Raji (cell line): ENCODE measurements around the gene PLLP.

ENCODE experiments used
- POLR2A ChIP-seq: IDR thresholded peaks from 2 replicates; pipeline ENCODE4 v1.6.1; 2011; ENCODE audit warnings: low read depth, low read length, control low read depth; ENCODE audit not compliant: insufficient read depth

Gene PLLP

DNA sequence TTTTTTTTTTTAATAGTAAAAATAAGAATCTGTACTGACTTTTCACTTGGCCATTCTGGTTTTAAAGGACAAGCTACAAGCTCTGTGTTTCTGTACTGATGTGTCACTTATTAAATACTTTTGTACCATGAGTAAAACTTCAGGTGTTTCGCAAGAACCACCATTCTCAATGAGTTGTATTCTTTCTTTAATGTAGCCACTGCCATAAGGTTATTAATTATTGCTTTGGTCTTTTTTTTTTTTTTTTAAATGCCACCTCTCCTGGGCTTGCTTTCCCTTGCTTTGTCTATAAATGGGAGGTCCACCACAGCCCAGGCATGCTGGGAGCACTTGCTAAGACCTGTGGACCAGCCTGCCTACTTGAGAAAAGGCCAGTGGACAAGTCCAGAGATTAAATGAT lies 31.0 kb downstream of the PLLP start:
- no peak for TF ChIP-seq POLR2A

DNA sequence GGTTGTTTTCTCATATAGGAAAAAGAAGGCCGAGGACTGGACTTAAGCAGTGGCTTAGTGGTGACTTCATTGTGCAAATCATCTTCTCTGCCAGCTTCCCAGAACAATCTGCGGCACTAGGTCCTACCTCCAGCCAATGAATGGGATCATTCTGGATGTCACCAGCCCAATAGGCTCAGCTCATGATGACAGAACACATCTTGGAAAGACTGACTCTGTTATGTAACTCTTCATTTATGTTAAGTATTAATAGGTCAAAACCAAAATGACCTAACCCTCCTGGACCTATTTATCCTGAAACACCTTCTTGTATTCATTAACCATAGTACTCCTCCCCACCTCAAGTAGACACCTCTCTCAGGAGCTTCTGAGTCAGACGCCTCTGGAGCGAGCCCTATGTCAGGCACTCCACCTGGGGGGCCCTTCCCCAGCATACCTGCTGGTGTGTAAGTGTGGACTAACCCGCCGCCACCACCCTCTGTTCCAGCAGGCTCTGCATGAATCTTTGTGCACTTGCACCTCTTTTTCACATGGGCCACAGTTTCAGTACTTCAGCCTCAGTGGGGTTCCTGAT lies 32.2 kb downstream of the PLLP start:
- TF ChIP-seq POLR2A = no peak

DNA sequence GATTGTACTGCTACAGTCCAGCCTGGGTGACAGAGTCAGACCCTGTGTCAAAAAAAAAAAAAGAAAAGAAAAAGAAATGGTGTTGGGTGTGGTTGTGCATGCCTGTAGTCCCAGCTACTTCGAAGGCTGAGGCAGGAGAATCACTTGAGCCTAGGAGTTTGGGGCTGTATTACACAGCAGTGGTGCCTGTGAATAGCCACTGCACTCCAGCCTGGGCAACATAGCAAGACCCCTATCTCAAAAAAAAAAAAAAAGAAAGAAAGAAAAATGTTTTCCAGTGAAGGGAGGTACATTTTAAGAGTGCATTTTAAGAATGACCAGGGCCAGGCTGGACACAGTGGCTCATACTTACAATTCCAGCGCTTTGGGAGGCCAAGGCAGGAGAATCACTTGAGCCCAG lies 33.1 kb downstream of the PLLP start:
- TF ChIP-seq POLR2A = no peak

DNA sequence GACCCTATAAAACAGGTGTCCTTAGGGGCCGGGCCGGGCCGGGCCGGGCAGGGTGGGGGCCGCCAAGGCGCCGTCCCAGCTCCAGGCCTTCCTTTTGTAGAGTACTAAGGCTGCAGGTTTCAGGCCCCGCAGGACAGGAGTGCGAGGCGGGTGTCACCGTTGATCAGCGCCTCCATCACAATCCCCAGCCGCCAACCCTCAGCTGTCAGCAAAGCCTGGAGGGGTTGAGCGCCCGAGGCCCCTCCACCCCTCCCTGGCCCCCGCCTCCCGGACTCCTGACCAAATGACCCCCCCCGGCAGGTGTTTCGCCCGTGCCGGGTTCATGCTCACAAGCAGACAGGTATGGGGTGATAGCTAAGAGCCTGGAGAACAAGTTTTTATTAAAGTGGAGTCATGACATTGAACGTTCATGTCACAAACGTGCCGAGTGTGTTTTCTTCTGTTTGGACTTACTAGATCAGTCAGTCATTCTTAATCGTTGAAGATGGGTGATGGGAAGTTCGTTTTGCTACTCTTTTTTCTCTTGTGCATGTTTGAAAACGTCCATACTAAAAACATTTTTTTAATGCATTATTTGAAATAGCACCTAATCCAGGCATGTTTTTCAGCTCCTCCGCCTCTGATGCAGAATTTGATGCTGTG lies 38.9 kb downstream of the PLLP start:
- TF ChIP-seq POLR2A = no peak

DNA sequence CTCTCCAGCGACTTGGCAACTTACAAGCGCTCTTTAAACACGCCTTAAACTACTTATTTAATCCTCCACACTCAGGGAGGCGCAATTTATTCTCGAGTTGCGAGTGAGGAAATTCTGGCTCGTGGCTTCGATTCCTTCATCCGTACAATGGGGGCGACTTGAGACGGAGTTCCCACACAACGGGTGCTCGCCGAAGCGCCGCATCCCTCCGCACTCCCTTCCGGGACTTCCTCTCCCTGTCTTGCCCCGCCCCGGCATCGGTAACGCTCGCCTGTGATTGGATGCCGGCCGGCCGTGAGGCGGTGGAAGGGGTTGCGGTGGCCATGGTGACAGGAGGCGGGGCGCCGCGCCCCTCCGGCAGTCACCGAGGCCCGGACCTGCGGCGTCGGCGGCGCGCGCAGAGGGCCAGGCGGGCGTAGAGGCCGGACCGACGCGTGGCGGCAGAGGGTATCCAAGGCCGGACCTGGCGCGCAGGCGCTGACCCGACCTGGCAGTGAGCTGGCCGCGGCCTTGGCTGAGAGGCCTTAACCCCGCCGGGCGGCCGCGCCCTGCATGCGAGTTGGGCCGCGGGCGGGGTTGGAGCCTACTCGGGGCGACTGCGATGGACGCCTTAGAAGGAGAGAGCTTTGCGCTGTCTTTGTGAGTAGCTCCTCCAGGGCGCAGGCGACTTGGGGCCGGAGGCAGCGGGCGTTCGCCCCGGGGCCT lies 39.6 kb downstream of the PLLP start, which contains the start of gene ARL2BP:
Gene ARL2BP (plus strand): TSS at position 493 of the 705 bp plus-strand sequence. CDS start 109 bp downstream, at position 602.
- peak; percentile 93 for TF ChIP-seq POLR2A

DNA sequence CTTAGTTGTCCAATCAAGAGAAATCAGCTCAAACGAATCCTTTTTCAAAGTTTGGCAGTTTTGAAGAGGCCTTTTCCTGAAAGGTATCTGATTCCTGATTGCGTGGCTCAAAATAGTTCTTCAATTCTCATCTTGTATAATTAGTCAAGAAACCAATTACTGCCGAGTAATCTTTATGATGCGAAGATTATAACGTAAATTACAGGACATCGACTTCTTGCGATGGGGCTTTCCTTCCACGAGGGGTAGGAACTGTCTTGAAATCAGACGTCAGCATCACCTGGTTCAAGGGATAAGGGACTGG lies 40.1 kb downstream of the PLLP start:
- no peak for TF ChIP-seq POLR2A

DNA sequence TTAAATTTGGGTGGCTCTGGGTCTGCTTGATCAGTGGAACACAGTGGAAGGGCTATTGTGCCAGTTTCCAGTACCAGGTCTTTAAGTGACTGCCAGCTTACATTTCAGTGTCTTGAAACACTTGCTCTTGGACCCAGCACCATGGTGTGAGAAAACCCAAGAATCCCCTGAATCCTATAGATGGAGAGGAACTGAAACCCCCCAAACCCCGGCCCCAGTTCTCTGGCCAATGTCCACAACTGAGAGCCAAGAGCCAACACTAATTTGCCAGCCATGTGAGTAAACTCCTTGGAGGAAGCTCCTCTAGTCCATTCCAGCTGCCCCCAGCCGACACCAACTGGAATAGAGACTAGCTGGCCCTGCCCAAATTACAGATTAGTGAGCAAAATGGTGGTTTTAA lies 41.8 kb downstream of the PLLP start:
- TF ChIP-seq POLR2A = no peak

DNA sequence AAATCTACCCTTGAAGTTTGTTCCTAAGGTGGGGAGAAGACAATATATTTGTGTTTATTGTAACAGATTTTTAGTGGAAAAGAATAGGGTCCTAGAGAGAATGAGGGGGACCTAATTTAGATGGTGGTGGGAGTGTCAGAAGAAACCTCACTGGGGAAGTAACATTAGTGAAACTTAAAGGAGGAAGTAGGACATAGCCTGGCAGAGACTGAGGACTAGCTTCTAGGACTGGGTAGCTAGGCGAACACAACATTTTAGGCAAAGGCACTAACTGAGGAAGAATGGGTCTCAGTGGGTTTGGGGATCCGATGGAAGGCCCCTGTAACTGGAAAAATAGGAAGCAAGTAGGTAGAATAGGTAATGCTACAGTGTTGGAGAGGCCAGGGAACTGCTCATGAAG lies 43.6 kb downstream of the PLLP start:
- TF ChIP-seq POLR2A = no peak

DNA sequence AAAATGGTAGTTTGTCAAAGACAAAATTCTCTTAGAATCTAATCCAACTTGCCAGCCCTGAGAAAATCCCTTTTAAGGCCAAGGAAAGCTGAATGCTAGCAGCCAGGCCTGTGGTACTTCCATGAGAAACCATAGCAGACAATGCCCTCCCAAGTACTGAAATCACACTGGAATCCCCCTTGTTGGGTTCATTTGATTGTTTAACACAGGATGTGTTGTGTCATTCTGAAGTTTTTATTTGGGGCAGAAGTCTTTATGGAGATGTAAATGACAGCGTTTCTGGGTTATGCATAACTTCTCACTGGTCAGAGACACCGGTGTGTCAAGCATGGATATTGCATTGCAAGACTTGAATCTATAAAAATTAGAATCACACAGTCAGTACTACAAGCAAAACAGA lies 45.4 kb downstream of the PLLP start:
- TF ChIP-seq POLR2A = no peak

DNA sequence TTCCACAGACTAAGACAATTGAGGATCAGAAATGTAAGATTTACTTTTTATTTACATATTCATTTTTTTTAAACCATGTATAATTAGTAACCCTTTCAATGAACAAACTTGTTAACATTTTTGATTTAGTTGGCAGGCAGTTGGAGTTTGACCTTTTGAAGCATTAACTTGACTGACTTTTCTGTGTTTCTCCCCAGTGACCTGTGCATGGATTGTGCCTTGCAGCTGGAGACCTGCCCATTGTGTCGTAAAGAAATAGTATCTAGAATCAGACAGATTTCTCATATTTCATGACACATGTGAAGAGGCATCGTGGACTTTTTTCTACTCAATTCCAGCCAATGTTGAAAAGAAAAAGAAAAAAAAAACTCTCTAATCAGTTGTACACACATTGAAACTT lies 45.8 kb downstream of the PLLP start:
- no peak for TF ChIP-seq POLR2A

DNA sequence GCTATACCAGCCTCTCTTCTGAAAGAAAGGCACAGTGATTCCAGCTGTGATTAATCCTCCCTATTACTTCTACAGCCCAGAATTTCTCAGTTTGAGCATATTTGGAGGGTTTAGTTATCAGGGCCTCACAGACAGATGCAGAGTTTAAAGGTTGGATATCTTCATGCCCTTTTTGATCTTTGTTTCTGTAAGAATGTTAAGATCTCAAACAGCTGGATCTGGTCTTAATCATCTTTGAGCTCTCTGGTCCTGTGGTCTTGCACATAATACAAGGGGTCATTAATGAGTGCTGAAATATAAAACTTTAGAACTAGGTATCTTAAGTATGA lies 48.5 kb downstream of the PLLP start:
- TF ChIP-seq POLR2A = no peak

DNA sequence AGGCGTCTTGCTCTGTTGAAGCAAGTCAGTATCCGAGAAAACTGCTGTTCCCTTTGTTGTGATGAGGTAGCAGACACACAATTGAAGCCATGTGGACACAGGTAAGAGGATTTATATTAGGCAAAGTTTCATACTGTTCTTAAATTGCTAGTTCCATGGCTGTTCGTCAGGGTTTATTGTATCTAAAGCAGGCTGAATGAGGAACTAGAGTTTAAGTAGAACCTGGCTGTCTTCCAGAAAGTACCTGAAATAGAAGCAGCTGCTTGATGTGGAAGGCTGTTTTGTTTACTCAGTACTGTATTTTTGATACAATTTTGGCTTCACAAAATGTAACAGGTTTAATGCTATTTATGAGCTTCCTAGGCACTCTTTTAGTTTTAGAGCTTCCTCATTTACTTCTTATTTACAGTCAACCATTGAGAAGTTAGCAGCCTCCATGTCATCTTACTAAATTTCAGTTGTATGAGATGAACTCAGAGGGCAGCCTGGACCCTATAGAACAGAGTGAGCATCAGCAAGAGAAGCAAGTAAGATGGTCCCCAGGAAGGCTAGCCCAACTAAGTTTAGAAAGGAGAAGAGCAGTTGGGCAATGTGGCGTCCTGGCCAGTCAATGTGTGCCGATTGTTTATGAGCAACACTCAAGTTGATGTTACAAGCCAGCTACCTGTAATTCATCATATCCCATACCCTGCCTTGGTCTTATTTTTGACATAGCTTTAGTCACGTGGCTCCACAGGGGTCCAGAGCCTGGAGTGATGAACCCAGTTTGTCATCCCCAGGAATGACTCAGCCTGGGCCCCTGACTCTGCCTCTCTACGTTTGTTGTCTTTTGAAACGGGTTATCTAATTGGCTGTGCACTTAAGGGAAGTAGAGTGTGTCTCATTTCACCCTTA lies 49.1 kb downstream of the PLLP start:
- TF ChIP-seq POLR2A = peak; percentile 33; the same call in 1 of the 2 replicates

DNA sequence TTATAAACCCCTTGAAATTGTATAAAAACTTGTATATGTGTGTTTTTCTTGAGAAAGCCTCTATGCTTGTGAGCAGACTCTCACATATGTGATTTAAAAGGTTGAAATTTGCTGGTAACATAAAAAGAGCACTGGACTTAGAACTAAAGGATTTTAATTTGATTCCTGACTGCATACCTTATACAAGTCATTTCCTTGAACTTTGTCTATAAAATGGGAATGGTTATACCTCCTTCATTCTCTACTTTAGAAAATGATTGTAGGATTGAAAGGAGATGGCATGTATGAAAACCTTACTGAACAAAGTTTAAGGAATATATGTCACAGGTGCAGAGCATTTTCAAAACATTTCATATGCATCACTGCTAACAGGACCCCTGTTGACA lies 49.8 kb downstream of the PLLP start:
- no peak for TF ChIP-seq POLR2A

DNA sequence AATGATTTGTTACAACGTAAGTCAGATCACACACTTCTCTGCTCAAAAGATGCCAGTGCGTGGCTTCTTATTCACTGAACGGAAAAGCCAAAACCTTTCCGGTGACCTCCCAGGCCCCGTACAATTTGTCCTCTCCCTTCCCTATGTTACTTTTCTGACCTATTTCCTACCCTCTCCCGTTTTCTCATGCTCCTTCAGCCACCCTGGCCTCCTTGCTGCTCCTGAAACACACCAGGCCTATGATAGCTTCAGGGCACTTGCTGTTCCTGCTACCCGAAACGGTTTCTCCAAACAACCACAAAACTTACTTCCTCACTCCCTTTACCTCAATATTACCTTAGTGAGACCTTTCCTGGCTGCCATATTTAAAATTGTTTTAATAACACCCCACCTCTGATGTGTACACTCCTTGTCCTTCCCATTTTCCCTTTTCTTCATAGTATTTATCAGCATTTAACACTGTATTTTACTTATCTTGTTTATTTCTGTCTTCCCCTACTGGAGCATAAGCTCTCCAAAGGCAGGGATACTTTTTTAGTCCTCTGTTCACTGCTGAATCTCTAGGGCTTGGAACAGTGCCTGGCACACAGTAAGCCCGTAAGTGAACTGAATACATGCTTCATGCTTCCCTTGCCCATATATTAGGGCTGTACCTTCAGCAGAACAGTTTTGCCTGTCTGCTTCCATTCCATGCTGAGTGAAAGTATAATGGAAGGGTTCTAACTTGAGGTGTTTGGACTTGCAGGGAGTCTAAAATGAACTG lies 50.3 kb downstream of the PLLP start:
- TF ChIP-seq POLR2A = no peak

DNA sequence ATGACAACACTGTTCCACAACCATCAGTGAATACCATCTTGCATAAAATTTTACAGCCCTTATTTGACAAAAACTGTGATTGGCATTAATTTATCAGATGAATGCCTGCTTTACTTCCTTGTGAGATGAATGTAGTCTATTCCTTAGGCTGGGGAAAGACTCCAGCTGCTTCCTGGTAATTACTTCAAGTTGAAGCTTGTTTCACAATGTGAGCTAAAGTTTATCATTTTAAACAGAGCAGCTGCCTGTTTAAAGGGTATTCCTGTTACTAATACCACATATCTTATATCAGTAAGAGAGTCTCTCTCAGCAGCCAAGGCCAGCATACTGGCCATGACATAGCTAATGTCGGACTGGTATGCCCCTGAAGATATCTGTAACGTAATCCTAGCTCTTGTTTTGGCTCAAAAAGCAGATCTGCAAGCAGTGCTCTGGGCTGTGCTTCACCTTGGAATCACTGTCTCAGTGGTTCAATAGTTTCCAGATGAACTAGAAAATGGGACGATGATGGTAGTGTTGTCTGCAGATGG lies 52.6 kb downstream of the PLLP start:
- TF ChIP-seq POLR2A = no peak
